GM19240 (cell line): ENCODE measurements around the gene ADAMTS14.

ENCODE experiments used
- DNase-seq: peaks from one replicate; pipeline ENCODE4 v3.0.0; 2011; ENCODE audit warnings: low spot score; ENCODE audit not compliant: insufficient read length

Gene ADAMTS14

DNA sequence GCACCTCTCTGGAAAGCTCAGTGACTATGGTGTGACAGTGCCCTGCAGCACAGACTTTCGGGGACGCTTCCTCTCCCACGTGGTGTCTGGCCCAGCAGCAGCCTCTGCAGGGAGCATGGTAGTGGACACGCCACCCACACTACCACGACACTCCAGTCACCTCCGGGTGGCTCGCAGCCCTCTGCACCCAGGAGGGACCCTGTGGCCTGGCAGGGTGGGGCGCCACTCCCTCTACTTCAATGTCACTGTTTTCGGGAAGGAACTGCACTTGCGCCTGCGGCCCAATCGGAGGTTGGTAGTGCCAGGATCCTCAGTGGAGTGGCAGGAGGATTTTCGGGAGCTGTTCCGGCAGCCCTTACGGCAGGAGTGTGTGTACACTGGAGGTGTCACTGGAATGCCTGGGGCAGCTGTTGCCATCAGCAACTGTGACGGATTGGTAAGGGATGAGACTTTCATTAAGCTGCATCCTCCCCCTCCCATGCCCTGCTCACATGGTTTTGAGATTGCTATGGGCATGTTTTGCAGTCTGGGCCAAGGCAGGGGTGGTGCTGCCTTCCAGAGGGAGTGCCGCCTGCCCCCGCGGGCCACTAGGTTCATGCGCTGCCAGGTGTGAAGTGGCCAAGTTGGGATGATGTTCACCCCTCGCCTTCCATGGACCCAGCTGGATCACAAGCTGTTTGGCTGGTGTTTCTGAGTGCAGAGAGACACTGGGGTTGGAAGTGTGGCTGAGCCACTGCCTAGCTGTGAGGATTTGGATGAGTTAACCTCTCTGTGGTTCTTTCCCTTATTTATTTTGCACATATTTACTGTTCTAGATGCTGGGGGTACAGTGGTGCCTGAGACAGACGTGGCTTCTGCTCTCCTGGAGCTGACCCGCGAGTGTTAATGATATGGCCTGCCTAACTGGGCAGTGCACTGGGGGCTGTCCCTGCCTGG, 2.5 kb downstream of the ADAMTS14 start:
- no peak for DNase-seq

DNA sequence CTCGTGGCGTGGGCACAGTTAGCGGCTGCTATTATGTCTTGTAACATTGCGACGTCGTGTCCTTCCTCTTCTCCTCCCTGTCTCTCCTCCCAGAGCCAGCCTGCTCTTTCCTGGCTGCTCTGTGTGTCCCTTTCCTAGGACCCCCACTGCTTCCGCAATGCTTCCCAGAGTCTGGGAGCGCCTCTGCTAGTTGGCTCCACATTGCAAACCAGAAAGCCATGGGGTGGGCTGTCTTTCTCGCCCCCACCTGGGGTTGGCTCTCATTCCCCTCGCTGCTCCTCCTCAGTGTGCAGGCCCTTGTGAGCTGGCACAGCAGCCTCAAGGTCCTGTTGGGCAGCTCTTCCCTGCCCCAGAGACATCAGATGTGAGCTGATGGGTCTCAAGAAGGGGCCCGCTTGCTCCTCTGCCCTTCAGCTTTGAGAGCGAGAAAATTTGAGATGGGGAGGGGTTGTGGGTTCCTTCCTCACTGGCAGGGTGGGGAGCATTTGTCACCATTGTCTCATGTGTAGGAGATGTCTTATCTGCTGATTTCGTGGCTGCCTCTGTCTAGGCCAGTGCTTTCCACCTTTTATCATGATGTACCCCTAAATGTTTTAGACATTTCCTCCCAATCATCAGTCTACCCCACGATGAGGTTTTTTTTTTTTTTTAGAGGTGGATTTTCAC, 3.3 kb downstream of the ADAMTS14 start:
- DNase-seq: no peak

DNA sequence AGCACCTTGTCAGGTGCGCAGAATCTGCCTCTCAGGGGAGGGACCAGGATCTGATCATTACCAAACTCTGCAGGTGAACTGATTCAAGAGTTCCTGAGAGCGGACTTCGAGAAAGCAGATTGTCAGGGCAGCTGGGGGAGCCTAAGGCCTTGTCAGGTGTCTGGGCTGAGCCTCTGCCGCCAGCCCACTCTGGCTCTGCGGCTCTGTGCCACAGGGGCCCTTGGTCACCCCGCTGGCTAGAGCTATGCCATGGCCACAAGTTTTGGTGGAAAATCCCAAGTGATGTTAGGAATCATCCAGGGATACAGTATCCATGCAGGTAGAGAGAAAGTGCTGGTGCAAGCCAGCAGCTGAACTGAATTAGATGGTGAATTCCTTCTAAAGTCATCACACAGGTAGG, 4.2 kb downstream of the ADAMTS14 start:
- no peak for DNase-seq

DNA sequence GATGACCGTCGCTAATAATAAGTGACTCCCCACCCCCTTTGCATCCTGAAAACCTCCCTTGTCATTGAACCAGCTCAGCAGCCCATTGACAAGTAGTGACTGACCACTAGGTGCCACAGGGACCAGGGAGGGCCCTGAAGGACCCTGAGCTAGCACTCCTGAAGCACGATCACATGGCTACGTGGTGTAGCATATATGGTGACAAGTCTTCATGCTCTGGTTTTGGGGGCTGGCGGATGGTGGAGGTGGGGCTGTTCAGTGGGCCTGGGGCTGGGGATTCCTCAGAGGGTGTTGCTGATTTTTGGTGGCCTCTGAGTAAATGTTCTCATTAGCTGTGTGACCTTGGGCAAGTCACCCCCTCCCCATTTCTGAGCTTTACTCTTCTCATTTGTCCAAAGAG, 4.7 kb downstream of the ADAMTS14 start:
- no peak for DNase-seq

DNA sequence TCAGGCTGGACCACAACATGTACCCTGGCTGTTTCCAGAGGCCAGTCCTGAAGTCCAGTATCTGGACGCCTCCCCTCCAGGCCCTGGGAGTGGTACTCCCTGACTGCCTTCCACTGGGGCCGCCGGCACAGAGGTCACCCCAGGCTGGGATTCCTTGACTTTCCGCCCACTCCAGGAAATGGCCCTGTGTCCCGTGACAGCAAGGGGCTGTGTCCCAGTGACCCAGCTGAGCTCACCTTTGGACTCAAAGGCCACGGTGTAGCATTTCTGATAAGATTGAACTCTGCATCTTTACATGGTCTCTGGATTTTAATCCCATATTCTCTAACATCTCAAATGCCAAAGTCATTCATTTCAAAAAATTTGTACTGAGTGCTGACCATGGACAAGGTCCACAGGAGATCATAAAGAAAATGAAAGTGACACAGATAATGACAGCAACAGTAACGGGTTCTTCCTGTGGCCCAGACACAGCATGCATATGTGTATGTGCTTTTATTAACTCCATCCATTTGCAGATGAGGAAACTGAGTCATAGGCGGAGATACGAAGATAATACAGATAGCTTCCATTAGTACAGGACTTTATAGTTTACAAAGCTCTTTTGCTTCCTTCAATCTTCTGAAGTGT, 5.4 kb downstream of the ADAMTS14 start:
- no peak for DNase-seq

DNA sequence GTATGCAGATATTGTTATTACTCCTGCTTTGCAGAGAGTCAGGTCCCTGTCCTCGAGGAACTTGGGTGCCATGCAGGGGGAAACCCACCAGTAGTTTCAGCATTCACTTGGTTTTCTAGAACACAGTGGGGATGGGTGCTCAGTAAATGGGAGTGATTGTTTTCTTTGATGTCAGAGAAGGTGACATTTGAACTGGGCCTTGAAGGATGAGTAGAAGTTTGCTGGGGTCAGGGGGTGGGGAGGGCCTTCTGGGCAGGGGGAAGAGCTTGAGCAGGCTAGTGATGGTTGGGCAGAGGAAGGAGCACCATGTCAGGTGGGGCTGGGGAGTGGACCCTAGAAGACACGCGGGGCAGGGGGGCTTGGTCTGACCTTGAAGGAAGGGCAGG, 5.9 kb downstream of the ADAMTS14 start:
- DNase-seq: no peak

DNA sequence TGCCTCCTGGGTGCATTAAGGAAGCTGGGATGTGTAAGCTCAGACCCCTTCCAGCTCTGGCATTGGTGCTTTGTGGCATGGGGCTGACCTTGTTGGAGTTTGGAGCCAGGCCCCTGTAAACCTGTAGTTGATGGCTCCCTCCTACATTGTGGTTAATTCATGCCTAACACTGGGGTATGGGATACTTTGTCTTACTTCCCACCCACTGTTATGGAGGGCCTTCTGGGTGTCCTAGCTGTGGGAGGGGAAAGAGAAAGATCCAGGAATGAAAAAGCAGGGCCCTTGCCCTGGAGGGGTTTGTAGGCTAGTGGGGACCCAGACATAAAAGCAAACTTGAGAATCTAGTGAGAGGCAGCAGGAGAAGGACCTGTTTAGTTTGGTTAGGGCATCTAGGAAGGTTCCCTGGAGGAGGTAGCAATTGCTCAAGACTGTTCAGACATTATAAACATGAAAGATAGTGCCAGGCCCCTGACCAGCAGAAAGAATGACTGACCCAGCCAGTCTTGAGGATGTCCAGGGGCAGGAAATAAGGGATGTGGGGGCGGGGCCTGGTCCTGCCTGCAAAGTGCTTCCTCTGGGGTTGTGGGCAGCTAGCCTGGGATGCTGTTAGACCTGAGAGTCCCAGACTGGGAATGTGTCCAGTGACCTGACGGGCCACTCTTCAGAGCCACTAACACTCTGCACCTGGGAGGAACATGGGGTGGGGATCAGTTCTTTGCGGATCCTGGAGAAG, 6.6 kb downstream of the ADAMTS14 start:
- DNase-seq: no peak

DNA sequence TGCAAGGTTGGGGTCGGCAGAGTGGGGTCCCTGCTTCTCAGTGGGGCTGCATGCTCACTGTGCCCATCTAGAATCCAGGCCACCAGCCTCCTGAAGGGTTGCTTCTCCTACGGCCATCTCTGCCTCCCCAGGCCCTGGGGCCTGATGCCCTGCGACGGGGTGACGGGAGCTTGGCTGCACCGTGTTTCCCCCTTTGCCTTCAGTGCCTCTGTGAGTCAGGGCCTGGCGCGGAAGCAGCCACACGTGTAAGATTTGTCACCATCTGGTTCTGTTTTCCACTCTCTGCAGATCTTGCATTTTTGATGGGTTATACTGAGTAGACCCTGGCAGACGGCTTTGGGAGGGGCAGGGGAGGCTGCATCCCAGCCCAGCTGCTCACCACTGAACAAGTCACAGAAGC, 7.2 kb downstream of the ADAMTS14 start:
- DNase-seq: no peak

DNA sequence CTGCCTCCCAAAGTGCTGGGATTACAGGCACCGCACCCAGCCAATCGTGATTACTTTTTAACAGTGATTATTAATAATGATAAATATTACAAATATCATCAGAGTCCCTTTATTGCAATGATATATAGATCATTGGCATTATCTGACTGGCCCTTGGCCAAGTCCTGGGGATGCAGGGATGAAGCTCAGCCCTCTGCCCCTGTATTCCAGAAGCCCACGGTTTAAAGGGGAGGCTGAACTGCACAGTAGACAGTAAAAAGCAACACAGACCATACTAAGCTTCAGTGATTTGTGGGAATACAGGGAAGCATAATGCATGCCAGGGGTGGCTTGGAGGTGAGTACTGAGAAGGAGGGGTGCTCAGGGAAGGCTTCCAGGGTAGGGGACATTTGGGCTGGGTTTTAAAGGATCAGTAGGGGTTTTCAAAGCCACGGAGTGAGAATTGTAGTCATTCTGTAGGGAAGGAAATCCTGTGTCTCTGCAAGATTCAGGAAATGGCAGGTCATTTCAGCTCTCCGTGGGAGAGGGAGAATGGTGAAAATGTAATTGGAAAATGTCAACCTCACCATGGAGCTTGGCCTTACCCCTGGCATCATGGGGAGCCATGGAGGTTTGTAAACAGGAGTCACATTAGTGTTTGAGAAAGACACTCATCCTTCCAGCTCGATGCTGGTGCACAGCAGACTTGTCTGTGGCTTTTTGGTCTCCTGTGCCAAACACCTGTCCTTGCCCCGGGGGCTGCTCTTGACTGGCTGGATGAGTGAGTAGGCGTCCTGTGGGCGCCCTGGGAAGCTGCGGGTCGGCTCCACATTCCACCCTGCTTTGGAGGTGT, 8.8 kb downstream of the ADAMTS14 start:
- no peak for DNase-seq

DNA sequence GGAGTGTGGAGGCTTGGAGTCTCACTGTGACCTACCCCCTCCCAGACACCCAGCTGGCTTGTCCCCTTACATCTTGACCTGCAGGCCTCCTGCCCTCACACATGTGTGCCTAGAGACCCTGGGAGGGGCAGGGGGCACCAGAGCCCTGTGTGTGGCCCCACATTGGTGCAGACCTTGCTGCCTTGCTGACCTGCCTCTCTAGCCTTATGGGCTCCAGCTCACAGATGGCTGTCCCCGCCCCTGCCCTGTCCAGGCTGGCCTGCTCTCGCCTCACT, 9.4 kb downstream of the ADAMTS14 start:
- no peak for DNase-seq

DNA sequence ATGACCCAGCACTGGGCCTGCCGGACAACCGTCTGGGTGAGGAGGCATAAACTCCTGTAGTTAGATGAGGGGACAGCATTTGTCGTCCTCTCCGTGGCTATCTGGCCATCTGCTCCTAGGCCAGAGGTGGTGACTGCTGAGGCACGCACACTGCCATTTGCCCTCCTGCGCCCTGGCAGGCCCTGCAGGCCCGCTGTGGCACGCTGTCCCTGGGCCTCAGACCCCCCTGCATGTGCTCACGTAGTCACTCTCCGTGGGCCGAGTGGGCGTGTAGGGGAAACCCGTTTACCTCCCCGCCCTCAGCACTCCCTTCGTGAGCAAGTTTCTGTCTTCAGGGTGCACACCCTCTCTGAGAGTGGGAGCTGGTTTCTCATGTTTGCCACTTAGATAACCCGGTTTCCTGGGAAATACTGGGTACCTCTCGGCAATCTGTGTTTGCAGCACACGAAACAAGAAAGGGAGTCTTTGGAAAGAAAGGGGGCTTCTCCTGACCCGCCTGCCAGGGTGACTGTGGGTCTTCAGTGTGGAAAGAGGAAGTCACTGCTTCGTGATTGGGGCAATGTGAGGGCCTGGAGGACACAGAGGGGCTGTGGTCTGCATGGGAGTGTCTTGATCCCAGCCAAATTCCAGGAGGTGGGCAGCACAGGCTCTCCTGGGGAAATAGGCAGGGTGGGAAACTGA, 10.8 kb downstream of the ADAMTS14 start:
- DNase-seq: no peak

DNA sequence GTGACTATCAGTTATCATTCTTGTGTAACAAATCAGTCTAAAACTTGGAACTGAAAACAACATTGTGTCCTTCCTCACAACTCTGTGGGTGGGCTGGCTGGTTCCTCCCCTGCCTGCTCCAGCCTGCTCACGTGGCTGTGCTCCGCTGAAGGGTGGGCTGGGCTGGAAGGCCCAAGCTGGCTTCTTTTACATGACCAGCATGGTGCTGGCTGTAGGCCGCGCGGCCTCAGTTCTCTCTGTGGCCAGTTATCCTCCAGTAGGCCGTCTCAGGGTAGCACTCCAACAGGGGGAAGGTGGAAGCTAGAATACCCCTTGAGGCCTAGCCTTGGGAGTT, 11.3 kb downstream of the ADAMTS14 start:
- DNase-seq: no peak

DNA sequence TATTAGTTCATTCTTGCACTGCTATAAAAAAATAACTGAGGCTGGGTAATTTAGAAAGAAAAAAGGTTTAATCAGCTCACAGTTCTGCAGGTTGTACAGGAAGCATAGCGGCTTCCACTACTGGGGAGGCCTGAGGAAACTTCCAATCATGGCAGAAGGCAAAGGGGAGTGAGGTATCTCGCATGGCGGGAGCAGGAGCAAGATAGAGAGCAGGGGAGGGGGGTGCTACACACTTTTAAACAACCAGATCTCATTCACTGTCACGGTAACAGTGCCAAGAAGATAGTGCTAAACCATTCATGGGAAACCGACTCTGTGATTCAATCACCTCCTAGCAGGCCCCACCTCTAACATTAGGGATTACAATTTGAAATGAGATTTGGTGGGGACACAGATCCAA, 11.6 kb downstream of the ADAMTS14 start:
- DNase-seq: no peak

DNA sequence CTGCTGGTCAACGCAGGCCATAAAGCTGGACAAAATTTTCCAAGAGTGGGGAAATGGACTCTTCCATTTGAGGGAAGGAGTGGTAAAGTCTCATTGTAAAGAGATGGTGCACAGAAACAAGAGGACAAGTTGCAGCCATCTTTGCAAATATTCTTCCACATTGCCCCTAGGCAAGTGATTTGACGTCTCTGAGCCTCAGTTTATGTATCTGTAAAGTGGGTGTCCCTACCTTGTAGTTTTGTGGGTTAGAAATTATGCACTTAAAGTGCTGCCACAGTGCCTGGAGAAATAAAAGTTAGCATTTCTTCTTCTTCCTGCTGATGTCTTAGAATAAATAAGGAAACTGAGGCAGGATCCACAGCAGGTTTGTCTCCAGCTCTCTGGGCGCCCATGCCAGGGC, 12.1 kb downstream of the ADAMTS14 start:
- no peak for DNase-seq

DNA sequence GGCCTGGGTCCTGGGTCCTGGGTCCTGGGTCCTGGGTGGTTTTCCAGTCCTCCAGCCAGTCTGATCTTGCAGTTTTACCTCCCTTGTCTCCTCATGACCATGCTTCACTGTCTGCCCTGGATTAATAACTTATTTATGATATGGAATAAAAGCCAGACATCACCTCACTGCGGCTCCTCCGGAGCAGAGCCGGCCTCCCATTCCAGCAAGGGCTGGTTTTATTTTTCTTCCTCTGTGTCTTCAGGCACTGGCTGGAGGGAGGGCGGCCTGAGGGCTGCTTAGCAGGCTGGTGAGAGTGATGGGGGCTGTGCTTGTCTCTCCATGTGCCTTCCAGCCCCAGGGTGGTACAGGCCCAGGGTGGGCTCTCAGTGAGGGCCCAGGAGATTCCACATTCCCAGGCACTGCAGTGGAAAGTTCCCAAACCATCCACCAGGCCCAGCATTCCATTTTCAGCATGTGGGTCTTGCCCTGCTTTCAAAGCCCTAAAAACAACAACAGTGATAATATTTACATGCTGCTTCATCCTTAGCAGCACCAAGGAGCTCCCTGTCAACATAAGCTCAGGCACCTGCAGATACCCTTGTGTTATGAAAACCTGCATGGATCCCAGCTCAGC, 12.6 kb downstream of the ADAMTS14 start:
- DNase-seq: no peak

DNA sequence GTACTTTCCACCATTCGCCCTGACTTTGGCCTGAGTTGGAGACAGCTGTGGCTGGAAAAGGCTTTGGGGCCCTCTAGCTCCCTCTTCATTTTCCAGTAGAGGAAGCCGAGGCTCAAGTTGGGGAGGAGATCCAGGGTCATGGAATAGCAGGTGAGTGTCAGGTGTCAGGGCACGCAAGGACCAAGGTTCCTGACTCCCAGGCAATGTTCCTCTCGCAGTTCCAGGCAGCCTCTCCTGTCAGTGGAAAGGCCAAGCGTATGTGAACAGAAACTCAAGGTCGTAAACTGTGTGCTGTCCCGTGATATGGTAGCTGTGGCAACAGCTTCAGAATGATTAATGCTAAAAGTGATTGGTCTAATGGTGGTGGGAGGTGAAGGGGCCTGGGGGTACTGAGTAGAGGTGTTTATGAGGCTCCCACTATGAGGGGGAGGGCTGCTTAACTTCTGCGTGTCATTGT, 13.2 kb downstream of the ADAMTS14 start:
- no peak for DNase-seq

DNA sequence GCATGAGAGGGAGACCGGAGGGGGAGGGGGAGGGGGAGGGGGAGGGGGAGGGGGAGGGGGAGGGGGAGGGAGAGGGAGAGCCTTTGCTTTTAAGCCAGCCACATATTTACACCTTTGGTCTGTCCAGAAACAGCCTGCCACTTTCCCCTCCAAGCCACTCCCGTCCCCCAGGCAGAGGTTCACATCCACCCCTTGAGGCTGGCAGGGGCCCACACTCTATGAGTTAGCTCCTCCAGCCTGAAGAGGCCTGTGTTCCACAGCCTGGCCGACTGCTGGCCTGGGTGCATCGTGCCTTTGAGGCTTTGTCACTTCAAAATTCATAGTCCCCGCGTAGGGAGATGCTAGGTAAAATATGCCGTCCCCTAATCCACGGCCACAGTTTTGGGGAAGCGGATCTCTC, 16.5 kb downstream of the ADAMTS14 start:
- DNase-seq: no peak

DNA sequence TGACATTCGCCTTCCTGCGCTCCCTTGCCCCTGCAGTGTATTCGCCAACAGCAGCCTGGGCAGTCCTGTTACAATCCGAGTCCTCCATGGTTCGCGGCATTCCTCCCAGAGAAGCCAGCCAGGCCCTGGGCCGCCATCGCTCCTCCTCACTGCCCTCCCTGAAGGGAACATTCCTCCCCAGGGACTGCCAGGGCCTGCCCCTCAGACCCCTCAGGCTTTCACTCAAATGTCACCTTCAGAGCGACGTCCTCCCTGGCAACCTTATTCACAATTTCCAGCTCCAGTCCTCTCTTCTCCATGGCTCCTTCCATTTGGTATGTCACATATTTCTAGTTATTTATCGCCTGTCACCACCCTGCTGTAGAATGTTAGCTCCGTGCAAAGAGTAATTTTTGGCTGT, 17.4 kb downstream of the ADAMTS14 start:
- no peak for DNase-seq

DNA sequence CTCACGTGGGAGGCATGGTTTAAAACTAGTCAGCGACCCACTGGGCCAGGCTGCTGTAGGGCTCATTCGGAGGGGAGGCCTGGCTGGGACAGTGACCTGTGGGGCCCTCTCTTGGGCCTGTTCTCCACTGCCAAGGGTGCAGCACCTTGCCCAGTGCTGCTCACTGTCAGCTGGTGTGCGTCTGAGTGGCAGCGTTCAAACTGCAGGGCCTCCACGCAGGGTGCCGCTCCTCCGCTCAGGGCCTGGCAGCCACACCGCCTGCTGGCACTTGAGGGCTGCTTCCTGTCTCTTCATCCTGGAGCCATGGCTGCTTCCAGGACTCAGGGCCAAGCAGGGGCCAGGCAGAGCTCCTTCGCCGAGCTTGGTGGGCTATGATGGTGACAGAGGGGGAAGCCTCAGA, 18.3 kb downstream of the ADAMTS14 start:
- no peak for DNase-seq

DNA sequence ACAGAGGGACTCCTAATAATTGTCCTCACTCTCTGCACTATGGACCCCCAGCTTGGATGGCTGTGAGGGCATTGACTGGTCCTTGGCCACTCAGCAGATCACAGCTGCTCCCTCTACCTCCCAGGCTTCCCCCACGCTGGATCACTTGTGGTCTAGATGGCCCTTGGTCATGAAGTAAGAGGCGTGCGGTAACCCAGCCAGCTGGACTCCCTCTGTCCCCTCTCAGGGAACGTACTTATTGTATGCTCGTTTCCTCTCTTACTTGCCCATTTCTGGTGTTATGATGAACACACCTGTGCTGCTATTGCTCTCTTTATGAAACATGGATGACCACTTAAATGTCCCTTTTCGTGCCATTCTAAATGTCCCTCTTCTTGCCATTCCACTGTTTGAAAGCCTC, 19.3 kb downstream of the ADAMTS14 start:
- DNase-seq: no peak
